Retinal pigment epithelial cell (primary cell): ENCODE measurements around the gene REM1.
"Not testable (repeated sequence)": the region's sequence is repeated elsewhere in the genome, so short reads cannot be mapped to it uniquely, and the experiment has no call there.

ENCODE experiments used
- DNase-seq: peaks from one replicate; pipeline ENCODE4 v3.0.0-alpha.2; 2010; ENCODE audit warnings: low read depth
- H3K4me3 ChIP-seq: 2 replicates; pipeline ENCODE4 v1.5.1; 2011; ENCODE audit warnings: mild to moderate bottlenecking, low read length, control low read depth, moderate library complexity
- TF ChIP-seq, protein P1 (sequence below): conservative IDR thresholded peaks from 2 replicates; pipeline ENCODE4 v1.5.1; 2011; ENCODE audit warnings: low read depth, low read length, control low read depth, inconsistent platforms

Gene REM1

DNA sequence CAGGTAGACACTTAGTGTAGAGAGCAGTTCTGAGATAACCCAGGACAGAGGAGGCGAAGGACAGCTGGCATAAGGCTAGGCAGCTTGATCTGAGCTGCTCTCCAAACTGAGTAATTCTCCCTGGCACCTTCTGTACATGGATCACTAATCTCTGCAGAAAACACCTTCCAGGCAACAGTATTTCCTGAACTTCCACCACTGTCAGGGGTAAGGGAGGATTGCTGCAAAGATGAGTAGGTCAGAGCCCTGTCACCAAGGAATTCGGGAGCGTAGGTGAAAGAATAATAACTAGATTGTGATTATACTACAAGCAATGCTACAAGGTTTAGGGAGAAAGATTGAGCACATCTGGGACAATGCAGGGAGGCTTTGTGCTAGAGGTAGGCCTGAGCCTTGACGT lies 41.1 kb downstream of the REM1 start:
- no peak for DNase-seq
- H3K4me3 ChIP-seq = peak overlapping the region; percentile 92
- TF ChIP-seq, protein P1, sequence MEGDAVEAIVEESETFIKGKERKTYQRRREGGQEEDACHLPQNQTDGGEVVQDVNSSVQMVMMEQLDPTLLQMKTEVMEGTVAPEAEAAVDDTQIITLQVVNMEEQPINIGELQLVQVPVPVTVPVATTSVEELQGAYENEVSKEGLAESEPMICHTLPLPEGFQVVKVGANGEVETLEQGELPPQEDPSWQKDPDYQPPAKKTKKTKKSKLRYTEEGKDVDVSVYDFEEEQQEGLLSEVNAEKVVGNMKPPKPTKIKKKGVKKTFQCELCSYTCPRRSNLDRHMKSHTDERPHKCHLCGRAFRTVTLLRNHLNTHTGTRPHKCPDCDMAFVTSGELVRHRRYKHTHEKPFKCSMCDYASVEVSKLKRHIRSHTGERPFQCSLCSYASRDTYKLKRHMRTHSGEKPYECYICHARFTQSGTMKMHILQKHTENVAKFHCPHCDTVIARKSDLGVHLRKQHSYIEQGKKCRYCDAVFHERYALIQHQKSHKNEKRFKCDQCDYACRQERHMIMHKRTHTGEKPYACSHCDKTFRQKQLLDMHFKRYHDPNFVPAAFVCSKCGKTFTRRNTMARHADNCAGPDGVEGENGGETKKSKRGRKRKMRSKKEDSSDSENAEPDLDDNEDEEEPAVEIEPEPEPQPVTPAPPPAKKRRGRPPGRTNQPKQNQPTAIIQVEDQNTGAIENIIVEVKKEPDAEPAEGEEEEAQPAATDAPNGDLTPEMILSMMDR = no peak

DNA sequence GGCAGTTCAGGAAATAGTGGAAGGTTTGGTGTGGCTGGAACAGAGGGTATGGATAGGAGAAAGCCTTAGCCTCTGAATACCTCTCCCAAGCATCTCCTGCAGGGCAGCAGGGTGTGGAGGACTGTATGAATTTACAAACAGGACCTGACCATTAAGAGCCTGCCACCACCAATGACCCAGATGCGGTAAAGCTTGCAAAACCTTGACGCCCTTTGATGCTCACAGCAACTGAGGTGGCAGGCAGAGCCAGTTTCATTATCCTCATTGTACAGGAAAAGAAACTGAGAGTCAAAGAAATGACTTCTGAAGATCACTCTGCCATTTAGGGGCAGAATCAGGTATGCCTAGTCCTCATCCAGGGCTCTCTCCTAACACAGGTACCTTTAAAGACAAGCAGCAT lies 41.6 kb downstream of the REM1 start:
- no peak overlapping the region for H3K4me3 ChIP-seq
- TF ChIP-seq, protein P1 = no peak
- no peak for DNase-seq

DNA sequence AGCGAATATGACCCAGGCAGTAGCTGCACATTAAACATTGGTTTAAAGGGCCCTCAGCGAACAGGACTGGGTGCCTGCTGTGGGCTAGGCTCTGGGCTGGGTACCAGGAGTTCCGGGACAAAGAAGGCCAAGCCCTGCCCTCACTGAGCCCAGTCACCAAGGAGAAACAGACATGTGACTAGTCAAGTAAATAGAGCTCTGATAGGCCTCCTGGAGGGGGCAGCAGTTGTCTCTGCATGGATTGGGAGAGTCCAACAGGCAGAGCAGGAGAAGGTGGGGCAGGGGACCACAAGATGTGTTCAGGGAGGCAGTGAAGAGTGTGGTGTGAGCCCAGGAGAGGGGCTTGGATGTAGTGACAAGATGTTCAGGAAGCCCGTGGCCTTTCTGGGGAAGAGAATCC lies 42.3 kb downstream of the REM1 start:
- TF ChIP-seq, protein P1 = peak; percentile 45
- DNase-seq = peak; percentile 28
- H3K4me3 ChIP-seq = no peak overlapping the region

DNA sequence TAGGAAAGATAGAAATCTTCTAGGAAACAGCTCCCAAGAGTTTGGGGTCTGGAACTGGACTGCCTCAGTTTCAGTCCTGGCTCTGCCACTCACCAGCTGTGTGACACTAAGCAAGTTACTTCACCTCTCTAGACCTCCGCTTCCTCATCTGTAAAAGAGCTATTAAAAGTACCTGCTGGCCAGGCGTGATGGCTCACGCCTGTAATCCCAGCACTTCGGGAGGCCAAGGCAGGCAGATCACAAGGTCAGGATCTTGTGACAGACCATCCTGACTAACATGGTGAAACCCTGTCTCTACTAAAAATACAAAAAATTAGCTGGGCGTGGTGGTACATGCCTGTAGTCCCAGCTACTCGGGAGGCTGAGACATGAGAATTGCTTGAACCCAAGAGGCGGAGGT lies 46.2 kb downstream of the REM1 start:
- DNase-seq, H3K4me3 ChIP-seq: not testable (repeated sequence)

DNA sequence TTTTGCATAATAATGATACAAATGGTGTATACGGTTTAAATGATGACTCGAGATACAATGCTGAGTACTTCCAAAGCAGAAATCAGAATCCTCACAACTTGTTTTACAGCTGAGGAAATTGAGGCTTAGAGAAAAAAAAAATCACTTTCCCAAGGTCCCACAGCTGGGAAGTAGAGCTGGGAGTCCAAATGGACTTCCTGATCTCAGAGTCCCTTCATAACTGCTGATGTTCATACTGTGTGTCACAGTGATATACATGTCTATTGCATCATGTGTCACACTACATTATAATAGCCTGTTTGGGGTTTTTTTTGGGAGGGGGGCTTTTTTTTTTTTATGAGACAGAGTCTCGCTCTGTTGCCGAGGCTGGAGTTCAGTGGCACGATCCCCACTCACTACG lies 47.6 kb downstream of the REM1 start:
- DNase-seq = no peak
- H3K4me3 ChIP-seq = no peak overlapping the region
- TF ChIP-seq, protein P1 = no peak

DNA sequence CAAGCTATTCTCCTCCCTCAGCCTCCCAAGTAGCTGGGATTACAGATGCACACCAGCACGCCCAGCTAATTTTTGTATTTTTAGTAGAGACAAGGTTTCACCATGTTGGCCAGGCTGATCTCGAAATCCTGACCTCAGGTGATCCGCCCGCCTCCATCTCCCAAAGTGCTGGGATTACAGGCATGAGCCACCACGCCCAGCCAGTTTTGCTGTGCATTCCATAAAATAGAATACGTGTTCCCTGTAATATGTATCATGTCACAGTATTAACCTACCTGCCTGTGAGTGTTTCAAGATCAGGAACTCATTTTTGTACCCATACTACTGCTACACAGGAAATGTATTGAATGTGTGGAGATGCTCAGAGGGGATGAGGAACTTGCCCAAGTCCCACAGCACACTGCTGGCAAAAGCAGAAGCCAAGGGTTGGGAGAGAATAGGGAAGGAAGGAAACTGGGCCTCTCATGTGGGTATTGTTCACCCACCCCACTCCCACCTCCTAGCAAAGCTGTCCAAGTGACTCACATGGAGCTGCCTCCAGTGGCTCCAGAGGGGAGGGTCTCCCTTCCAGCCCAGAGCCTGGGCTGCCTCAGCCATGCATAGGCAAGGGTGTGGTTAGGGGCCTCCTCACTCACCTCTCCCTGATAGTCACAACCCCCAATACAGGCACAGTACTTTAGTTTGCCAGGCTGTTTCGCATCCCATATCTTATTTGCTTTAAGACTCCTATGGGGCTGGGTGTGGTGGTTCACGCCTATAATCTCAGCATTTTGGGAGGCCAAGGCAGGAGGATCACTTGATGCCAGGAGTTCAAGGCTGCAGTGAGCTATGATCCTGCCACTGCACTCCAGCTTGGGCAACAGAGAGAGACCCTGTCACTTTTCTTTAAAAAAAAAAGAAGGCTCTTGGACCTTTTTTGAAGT lies 48.5 kb downstream of the REM1 start:
- peak; percentile 29 for DNase-seq
- TF ChIP-seq, protein P1 = no peak
- H3K4me3 ChIP-seq = no peak overlapping the region

DNA sequence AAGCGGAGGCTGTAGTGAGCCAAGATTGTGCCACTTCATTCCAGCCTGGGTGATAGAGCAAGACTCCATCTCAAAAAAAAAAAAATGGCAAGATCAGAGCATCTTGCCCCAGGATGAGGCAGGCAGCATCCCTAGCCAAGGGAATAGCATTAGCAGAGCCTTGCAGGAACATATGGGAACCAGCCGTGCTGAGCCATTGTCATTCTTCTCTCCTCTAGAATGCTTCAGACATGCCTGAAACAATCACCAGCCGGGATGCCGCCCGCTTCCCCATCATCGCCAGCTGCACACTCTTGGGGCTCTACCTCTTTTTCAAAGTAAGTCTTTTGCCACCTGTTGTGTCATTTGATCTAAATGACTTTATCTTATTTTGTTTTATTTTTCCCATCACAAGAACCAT lies 52.2 kb downstream of the REM1 start:
- H3K4me3 ChIP-seq = no peak overlapping the region
- no peak for DNase-seq
- TF ChIP-seq, protein P1 = no peak
